GM18951 (cell line): ENCODE results near the gene BARD1.
"Not testable (repeated sequence)": the region's sequence is repeated elsewhere in the genome, so short reads cannot be mapped to it uniquely, and the experiment has no call there.

Experiments used
- POLR2A ChIP-seq: IDR thresholded peaks from 4 replicates; pipeline ENCODE4 v1.6.1; 2011; ENCODE audit warnings: mild to moderate bottlenecking; ENCODE audit not compliant: insufficient read length, insufficient read depth; ENCODE audit errors: extremely low read depth
- in situ Hi-C: fragments of 300-500 bp; cut with MboI; formaldehyde crosslinking; loops from one replicate; pipeline ENCODE4 v1.12.0; 2022; ENCODE audit warnings: low sequenced_read_pairs, mixed read lengths, inconsistent platforms; ENCODE audit not compliant: unreplicated experiment

BARD1 gene

GRCh38 chr2:214737188-214737587 lies 72.3 kb downstream of the BARD1 start:
- TF ChIP-seq POLR2A: no peak
- in situ Hi-C loops: no loop called here

- no peak for TF ChIP-seq POLR2A
- in situ Hi-C loops: no loop called here
Observed at GRCh38 chr2:214730800-214731407, 78.6 kb downstream of the BARD1 start.

- in situ Hi-C loops: no loop called here
- no peak for TF ChIP-seq POLR2A
Observed at GRCh38 chr2:214730248-214730647, 79.2 kb downstream of the BARD1 start.

- no peak for TF ChIP-seq POLR2A
- in situ Hi-C loops: no loop called here
Observed at GRCh38 chr2:214724741-214725140, 84.7 kb downstream of the BARD1 start.

GRCh38 chr2:214717837-214718236 lies 91.6 kb downstream of the BARD1 start:
- in situ Hi-C loops: not testable (repeated sequence)

- in situ Hi-C loops: no loop called here
- TF ChIP-seq POLR2A: no peak
Observed at GRCh38 chr2:214716811-214717560, 92.5 kb downstream of the BARD1 start.

- in situ Hi-C loops: no loop called here
- TF ChIP-seq POLR2A: no peak
Observed at GRCh38 chr2:214715025-214715424, 94.5 kb downstream of the BARD1 start.

- no peak for TF ChIP-seq POLR2A
- in situ Hi-C loops: no loop called here
Observed at GRCh38 chr2:214713080-214713830, 96.2 kb downstream of the BARD1 start.

GRCh38 chr2:214710729-214711128 lies 98.8 kb downstream of the BARD1 start:
- no peak for TF ChIP-seq POLR2A
- in situ Hi-C loops: no loop called here

GRCh38 chr2:214706986-214707385 lies 102.5 kb downstream of the BARD1 start:
- TF ChIP-seq POLR2A: no peak
- in situ Hi-C loops: no loop called here

GRCh38 chr2:214699236-214699635 lies 110.2 kb downstream of the BARD1 start:
- no peak for TF ChIP-seq POLR2A

GRCh38 chr2:214696681-214697080 lies 112.8 kb downstream of the BARD1 start:
- in situ Hi-C loops: no loop called here
- TF ChIP-seq POLR2A: no peak

More at GRCh38 chr2:214699236-214699635, 110.2 kb downstream of the BARD1 start:
- in situ Hi-C loops: no loop called here

- in situ Hi-C loops: no loop called here
- TF ChIP-seq POLR2A: no peak
Observed at GRCh38 chr2:214695789-214696188, 113.7 kb downstream of the BARD1 start.

GRCh38 chr2:214683557-214683956 lies 125.9 kb downstream of the BARD1 start:
- in situ Hi-C loops: not testable (repeated sequence)
